NCI-H82 (cell line): ENCODE data around the gene PROM1.

Experiments
- DNase-seq: peaks from one replicate; lab custom pipeline; 2025; lab: John Stamatoyannopoulos, UW

Gene PROM1

GRCh38 chr4:16083241-16084191 is at the start of gene PROM1:
Gene PROM1, minus strand, starts transcription at chr4:16084023. Its CDS starts 8,117 bp downstream, at chr4:16075906.
- DNase-seq: peak; percentile 83

- no peak for DNase-seq
Measured at GRCh38 chr4:16133406-16133805, 49.6 kb upstream of the PROM1 start.

- no peak for DNase-seq
Measured at GRCh38 chr4:16131293-16131692, 47.5 kb upstream of the PROM1 start.

GRCh38 chr4:16129336-16129735 is 45.5 kb upstream of the PROM1 start:
- no peak for DNase-seq

GRCh38 chr4:16126714-16127113 is 42.9 kb upstream of the PROM1 start:
- DNase-seq: no peak

- no peak for DNase-seq
Measured at GRCh38 chr4:16125571-16126445, 42.0 kb upstream of the PROM1 start.

- no peak for DNase-seq
Measured at GRCh38 chr4:16124232-16124631, 40.4 kb upstream of the PROM1 start.

- DNase-seq: peak; percentile 26
Measured at GRCh38 chr4:16123356-16124084, 39.7 kb upstream of the PROM1 start.

GRCh38 chr4:16122784-16123183 is 39.0 kb upstream of the PROM1 start:
- DNase-seq: no peak

GRCh38 chr4:16122308-16122711 is 38.5 kb upstream of the PROM1 start:
- no peak for DNase-seq

- no peak for DNase-seq
Measured at GRCh38 chr4:16120720-16121119, 36.9 kb upstream of the PROM1 start.

GRCh38 chr4:16119981-16120380 is 36.2 kb upstream of the PROM1 start:
- no peak for DNase-seq

GRCh38 chr4:16118090-16118489 is 34.3 kb upstream of the PROM1 start:
- no peak for DNase-seq

GRCh38 chr4:16117164-16117563 is 33.3 kb upstream of the PROM1 start:
- no peak for DNase-seq

- DNase-seq: no peak
Measured at GRCh38 chr4:16116493-16116990, 32.7 kb upstream of the PROM1 start.

- no peak for DNase-seq
Measured at GRCh38 chr4:16116019-16116418, 32.2 kb upstream of the PROM1 start.

GRCh38 chr4:16114546-16114945 is 30.7 kb upstream of the PROM1 start:
- no peak for DNase-seq

GRCh38 chr4:16113741-16114140 is 29.9 kb upstream of the PROM1 start:
- DNase-seq: peak; percentile 80

- no peak for DNase-seq
Measured at GRCh38 chr4:16111533-16111932, 27.7 kb upstream of the PROM1 start.

GRCh38 chr4:16110661-16111290 is 27.0 kb upstream of the PROM1 start:
- peak; percentile 95 for DNase-seq

- DNase-seq: no peak
Measured at GRCh38 chr4:16110199-16110598, 26.4 kb upstream of the PROM1 start.
